Liver (tissue), 9 donors: ENCODE results near the gene GTF3C4. TPM values are rescaled to one million over a fixed set of nuclear protein-coding genes. Genes with fewer than 3 reads are reported as not detected.

Experiments
- DNase-seq: peaks from one replicate; pipeline ENCODE4 v3.0.0-alpha.2; 2017; ENCODE audit warnings: low spot score
- H3K27ac ChIP-seq, 2 donors: one replicate each; pipeline ENCODE4 v1.7.0; 2013; ENCODE audit warnings: inconsistent platforms in 2 of 2, low read length in 2 of 2, control low read depth in 1 of 2, low read depth in 1 of 2, mild to moderate bottlenecking in 1 of 2
- H3K27me3 ChIP-seq, 4 donors: one replicate each; pipeline versions ENCODE4 v1.6.1 to v1.7.0; 2013; ENCODE audit warnings: low read length in 3 of 4, inconsistent platforms in 1 of 4, mild to moderate bottlenecking in 1 of 4, moderate library complexity in 1 of 4; ENCODE audit not compliant: control insufficient read depth in 4 of 4, insufficient read depth in 4 of 4
- H3K36me3 ChIP-seq, 4 donors: one replicate each; pipeline versions ENCODE4 v1.6.1 to v1.7.0; 2013; ENCODE audit warnings: low read length in 3 of 4, mild to moderate bottlenecking in 3 of 4, low read depth in 1 of 4, moderate library complexity in 1 of 4; ENCODE audit not compliant: control insufficient read depth in 4 of 4, insufficient read depth in 3 of 4
- H3K4me1 ChIP-seq, 4 donors: one replicate each; pipeline versions ENCODE4 v1.6.1 to v1.7.0; 2013; ENCODE audit warnings: low read length in 3 of 4, mild to moderate bottlenecking in 3 of 4, moderate library complexity in 1 of 4; ENCODE audit not compliant: control insufficient read depth in 4 of 4, insufficient read depth in 4 of 4
- H3K4me3 ChIP-seq, 3 donors: one replicate each; pipeline versions ENCODE4 v1.6.1 to v1.7.0; 2013; ENCODE audit warnings: low read length in 3 of 3, control low read depth in 1 of 3, low read depth in 1 of 3, mild to moderate bottlenecking in 1 of 3
- H3K9ac ChIP-seq, 2 donors: one replicate each; pipeline ENCODE4 v1.7.0; 2013; ENCODE audit warnings: low read length in 2 of 2, mild to moderate bottlenecking in 2 of 2, moderate library complexity in 2 of 2, control low read depth in 1 of 2, low read depth in 1 of 2
- H3K9me3 ChIP-seq, 4 donors: one replicate each; pipeline versions ENCODE4 v1.6.1 to v1.7.0; 2013; ENCODE audit warnings: low read length in 3 of 4; ENCODE audit not compliant: control insufficient read depth in 4 of 4
- EGR1 ChIP-seq, 2 donors: IDR thresholded peaks; 2 replicates each; pipeline ENCODE4 v1.6.1; 2016 to 2018; ENCODE audit warnings: antibody characterized with exemption in 2 of 2, low read depth in 2 of 2
- FOXA2 ChIP-seq: IDR thresholded peaks from 2 replicates; pipeline ENCODE4 v1.6.1; 2016; ENCODE audit warnings: antibody characterized with exemption
- JUND ChIP-seq, 2 donors: IDR thresholded peaks; 2 replicates each; pipeline ENCODE4 v1.6.1; 2016; ENCODE audit warnings: antibody characterized with exemption in 2 of 2
- NR2F2 ChIP-seq: IDR thresholded peaks from 2 replicates; pipeline ENCODE4 v1.6.1; 2016; ENCODE audit warnings: antibody characterized with exemption
- RXRA ChIP-seq, 2 donors: IDR thresholded peaks; 2 replicates each; pipeline ENCODE4 v1.6.1; 2017 to 2018; ENCODE audit warnings: antibody characterized with exemption in 2 of 2, mild to moderate bottlenecking in 1 of 2
- WGBS: extraction: QIAGEN DNeasy Blood & Tissue Kit; methylation state at CpG from one replicate; pipeline ENCODE4 v1.1.7; 2013; 5-methylcytosine and 5-hydroxymethylcytosine counted together
- polyA plus RNA-seq, 2 donors: library from polyadenylated mRNA; stranded (reverse) in 1 of 2; unstranded in 1 of 2; fragments of 200-250 nt in 1 of 2; fragments of >200 nt in 1 of 2; fragmentation: Nextera tagmentation in 1 of 2; extraction: Ambion mirVana in 1 of 2; gene quantifications; one replicate each; pipeline versions ENCODE4 v1.2.1 to v1.2.3, GENCODE V29; 2013 to 2015
- total RNA-seq, 2 donors: library from RNA; depleted of rRNA; stranded (reverse); fragments of >200 nt; gene quantifications; one replicate each; pipeline ENCODE4 v1.2.3, GENCODE V29; 2014
- TF ChIP-seq, protein P1 (sequence below): IDR thresholded peaks from 2 replicates; pipeline ENCODE4 v1.6.1; 2016; ENCODE audit warnings: antibody characterized with exemption, mild to moderate bottlenecking
- TF ChIP-seq, protein P2 (sequence below): IDR thresholded peaks from 2 replicates; pipeline ENCODE4 v1.6.1; 2016; ENCODE audit warnings: antibody characterized with exemption
- TF ChIP-seq, protein P3 (sequence below): IDR thresholded peaks from 2 replicates; pipeline ENCODE4 v1.6.1; 2016; ENCODE audit warnings: antibody characterized with exemption
- TF ChIP-seq, protein P4 (sequence below): fragments of 150-350 bp; IDR thresholded peaks from 2 replicates; pipeline ENCODE4 v1.5.1; 2017; ENCODE audit warnings: improper control_type of control experiment, low read depth, low read length; ENCODE audit not compliant: missing input control
- donor health status: healthy.
- donor health status: healthy.
- donor health status: healthy.
- donor health status: healthy.
- donor health status: healthy.

GTF3C4 gene
- total and polyA plus RNA-seq, 4 donors, result 1.4 to 7.2 (median 5.0) TPM

DNA sequence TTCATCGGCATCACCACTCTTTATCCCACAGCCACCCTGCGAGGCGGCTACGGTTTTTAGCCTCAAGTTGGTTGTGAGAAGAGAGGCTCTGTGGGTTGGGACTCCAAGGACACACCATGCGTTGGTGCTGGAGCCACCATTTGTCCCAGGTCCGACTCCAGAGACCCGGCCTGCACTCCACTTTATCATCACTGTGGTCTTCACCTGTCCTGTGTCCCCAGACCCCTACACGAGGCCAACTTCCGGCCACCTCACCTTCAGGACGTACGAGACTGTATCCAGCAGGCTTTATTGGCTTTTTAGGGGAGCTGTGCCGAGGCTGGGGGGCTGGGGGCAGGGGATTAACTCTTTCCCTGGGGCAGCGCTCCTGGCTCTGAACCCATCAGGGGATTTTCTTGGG is 55.0 kb downstream of the GTF3C4 start (continued):
- TF ChIP-seq, protein P1, sequence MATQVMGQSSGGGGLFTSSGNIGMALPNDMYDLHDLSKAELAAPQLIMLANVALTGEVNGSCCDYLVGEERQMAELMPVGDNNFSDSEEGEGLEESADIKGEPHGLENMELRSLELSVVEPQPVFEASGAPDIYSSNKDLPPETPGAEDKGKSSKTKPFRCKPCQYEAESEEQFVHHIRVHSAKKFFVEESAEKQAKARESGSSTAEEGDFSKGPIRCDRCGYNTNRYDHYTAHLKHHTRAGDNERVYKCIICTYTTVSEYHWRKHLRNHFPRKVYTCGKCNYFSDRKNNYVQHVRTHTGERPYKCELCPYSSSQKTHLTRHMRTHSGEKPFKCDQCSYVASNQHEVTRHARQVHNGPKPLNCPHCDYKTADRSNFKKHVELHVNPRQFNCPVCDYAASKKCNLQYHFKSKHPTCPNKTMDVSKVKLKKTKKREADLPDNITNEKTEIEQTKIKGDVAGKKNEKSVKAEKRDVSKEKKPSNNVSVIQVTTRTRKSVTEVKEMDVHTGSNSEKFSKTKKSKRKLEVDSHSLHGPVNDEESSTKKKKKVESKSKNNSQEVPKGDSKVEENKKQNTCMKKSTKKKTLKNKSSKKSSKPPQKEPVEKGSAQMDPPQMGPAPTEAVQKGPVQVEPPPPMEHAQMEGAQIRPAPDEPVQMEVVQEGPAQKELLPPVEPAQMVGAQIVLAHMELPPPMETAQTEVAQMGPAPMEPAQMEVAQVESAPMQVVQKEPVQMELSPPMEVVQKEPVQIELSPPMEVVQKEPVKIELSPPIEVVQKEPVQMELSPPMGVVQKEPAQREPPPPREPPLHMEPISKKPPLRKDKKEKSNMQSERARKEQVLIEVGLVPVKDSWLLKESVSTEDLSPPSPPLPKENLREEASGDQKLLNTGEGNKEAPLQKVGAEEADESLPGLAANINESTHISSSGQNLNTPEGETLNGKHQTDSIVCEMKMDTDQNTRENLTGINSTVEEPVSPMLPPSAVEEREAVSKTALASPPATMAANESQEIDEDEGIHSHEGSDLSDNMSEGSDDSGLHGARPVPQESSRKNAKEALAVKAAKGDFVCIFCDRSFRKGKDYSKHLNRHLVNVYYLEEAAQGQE, result no peak
- TF ChIP-seq RXRA (IDR thresholded peaks at IDR 0.05) (no peak), EGR1 (IDR thresholded peaks at IDR 0.05; ENCODE audit: low read depth in 2 of 2) (no peak), FOXA2 (no peak), NR2F2 (no peak)

DNA sequence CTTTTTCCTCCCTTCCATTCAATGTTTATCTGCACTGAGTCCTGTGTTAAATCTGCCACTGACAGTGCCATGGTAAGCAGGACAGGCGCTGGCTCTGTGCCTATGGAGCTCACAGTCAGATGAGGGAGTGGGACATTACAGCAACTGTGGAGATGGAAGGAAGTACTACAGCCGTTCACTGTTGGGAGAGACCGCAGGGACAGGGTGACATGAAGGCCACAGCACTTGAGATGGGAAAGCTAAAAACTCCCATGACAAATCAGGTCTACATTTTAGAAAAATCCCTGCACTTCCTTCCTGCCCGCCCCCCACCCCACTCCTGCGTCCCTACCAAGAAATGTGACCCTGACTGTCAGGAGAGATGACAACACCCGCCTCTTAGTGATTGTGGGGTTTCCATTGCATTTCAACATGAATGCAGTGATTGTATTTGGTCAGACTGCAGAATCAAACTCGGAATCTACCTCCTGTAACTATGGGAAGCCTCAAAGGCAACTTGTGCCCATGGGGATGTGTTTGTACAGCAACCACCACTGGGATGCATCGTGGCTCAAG is 56.4 kb downstream of the GTF3C4 start:
- Histone ChIP-seq H3K27me3 (peaks cover 0 to 3% (median 0%) of the 10 kb centered on the region in 4 donors), H3K36me3 (no peaks in the 10 kb centered on the region), H3K9ac (no peak overlapping the region), H3K4me3 (no peak overlapping the region), H3K9me3 (no peaks in the 10 kb centered on the region), H3K4me1 (no peaks in the 10 kb centered on the region), H3K27ac (no peak overlapping the region)
- no peak for DNase-seq
- TF ChIP-seq JUND (IDR thresholded peaks at IDR 0.05) (no peak), NR2F2 (no peak)
- TF ChIP-seq, protein P2, sequence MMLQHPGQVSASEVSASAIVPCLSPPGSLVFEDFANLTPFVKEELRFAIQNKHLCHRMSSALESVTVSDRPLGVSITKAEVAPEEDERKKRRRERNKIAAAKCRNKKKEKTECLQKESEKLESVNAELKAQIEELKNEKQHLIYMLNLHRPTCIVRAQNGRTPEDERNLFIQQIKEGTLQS, result no peak
- TF ChIP-seq, protein P3, sequence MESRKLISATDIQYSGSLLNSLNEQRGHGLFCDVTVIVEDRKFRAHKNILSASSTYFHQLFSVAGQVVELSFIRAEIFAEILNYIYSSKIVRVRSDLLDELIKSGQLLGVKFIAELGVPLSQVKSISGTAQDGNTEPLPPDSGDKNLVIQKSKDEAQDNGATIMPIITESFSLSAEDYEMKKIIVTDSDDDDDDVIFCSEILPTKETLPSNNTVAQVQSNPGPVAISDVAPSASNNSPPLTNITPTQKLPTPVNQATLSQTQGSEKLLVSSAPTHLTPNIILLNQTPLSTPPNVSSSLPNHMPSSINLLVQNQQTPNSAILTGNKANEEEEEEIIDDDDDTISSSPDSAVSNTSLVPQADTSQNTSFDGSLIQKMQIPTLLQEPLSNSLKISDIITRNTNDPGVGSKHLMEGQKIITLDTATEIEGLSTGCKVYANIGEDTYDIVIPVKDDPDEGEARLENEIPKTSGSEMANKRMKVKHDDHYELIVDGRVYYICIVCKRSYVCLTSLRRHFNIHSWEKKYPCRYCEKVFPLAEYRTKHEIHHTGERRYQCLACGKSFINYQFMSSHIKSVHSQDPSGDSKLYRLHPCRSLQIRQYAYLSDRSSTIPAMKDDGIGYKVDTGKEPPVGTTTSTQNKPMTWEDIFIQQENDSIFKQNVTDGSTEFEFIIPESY, result no peak
- TF ChIP-seq, protein P4, sequence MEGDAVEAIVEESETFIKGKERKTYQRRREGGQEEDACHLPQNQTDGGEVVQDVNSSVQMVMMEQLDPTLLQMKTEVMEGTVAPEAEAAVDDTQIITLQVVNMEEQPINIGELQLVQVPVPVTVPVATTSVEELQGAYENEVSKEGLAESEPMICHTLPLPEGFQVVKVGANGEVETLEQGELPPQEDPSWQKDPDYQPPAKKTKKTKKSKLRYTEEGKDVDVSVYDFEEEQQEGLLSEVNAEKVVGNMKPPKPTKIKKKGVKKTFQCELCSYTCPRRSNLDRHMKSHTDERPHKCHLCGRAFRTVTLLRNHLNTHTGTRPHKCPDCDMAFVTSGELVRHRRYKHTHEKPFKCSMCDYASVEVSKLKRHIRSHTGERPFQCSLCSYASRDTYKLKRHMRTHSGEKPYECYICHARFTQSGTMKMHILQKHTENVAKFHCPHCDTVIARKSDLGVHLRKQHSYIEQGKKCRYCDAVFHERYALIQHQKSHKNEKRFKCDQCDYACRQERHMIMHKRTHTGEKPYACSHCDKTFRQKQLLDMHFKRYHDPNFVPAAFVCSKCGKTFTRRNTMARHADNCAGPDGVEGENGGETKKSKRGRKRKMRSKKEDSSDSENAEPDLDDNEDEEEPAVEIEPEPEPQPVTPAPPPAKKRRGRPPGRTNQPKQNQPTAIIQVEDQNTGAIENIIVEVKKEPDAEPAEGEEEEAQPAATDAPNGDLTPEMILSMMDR, result no peak
- TF ChIP-seq, protein P1, result no peak
- 60% methylated on average over 8 of the region's 8 CpGs for WGBS
